Aorta (tissue), 5 donors: ENCODE measurements around the gene RBM23. TPM values are rescaled to one million over a fixed set of nuclear protein-coding genes. Genes with fewer than 3 reads are reported as not detected.

Experiments used
- ATAC-seq: fragments of 200-7000 bp; cut with Tn5 transposase; one replicate; pipeline ENCODE4 v1.9.1; 2022; ENCODE audit warnings: moderate library complexity; ENCODE audit not compliant: low FRiP score
- DNase-seq, 2 donors: peaks; one replicate each; pipeline ENCODE4 v3.0.0-alpha.2; 2020
- H3K27ac ChIP-seq, 2 donors: one replicate each; pipeline ENCODE4 v1.5.1; 2013; ENCODE audit warnings: low read length in 2 of 2, mild to moderate bottlenecking in 2 of 2, moderate library complexity in 2 of 2, control low read depth in 1 of 2, inconsistent platforms in 1 of 2, low read depth in 1 of 2
- H3K27me3 ChIP-seq, 2 donors: one replicate each; pipeline ENCODE4 v1.6.1; 2013; ENCODE audit warnings: control low read depth in 1 of 2, low read length in 1 of 2, mild to moderate bottlenecking in 1 of 2, moderate library complexity in 1 of 2; ENCODE audit not compliant: insufficient read depth in 2 of 2, control insufficient read depth in 1 of 2
- H3K36me3 ChIP-seq, 2 donors: one replicate each; pipeline ENCODE4 v1.6.1; 2013; ENCODE audit warnings: control low read depth in 1 of 2, low read length in 1 of 2, mild to moderate bottlenecking in 1 of 2; ENCODE audit not compliant: insufficient read depth in 2 of 2, control insufficient read depth in 1 of 2
- H3K4me1 ChIP-seq, 2 donors: one replicate each; pipeline ENCODE4 v1.6.1; 2013; ENCODE audit warnings: low read length in 2 of 2, control low read depth in 1 of 2, mild to moderate bottlenecking in 1 of 2, moderate library complexity in 1 of 2; ENCODE audit not compliant: insufficient read depth in 2 of 2, control insufficient read depth in 1 of 2
- H3K4me3 ChIP-seq, 2 donors: one replicate each; pipeline ENCODE4 v1.5.1; 2013; ENCODE audit warnings: low read length in 2 of 2, control low read depth in 1 of 2, mild to moderate bottlenecking in 1 of 2
- H3K9me3 ChIP-seq: one replicate; pipeline ENCODE4 v1.6.1; 2013; ENCODE audit warnings: mild to moderate bottlenecking, low read length; ENCODE audit not compliant: control insufficient read depth
- WGBS, 2 donors: extraction: QIAGEN DNeasy Blood & Tissue Kit; methylation state at CpG; one replicate each; pipeline ENCODE4 v1.1.7; 2013; 5-methylcytosine and 5-hydroxymethylcytosine counted together
- intact Hi-C, 2 donors: fragments of 100-400 bp; cut with DNase I; formaldehyde crosslinking; loops; one replicate each; pipeline versions ENCODE4 v1.14.2 to v1.15.0; 2022
- polyA plus RNA-seq, 2 donors: library from polyadenylated mRNA; stranded (reverse); fragments of 200-250 nt; gene quantifications; one replicate each; pipeline ENCODE4 v1.2.3, GENCODE V29; 2013
- total RNA-seq, 2 donors: library from RNA; stranded (reverse); fragmentation: NEBNext Ultra II Directional; extraction: Animal tissue kit (Norgen Biotek cat#: 25700); gene quantifications; one replicate each; pipeline ENCODE4 v1.2.1, GENCODE V29; 2021
- donor health status: healthy with polysubstance abuse.
- donor health status: Bipolar disorder and iron deficiency.
- donor health status: DM: no; HTN: no; CAD: no.
- donor health status: DM: no; HTN: no; CAD: no.
- donor health status: DM: yes; HTN: yes; CAD: no.

RBM23 gene
- total and polyA plus RNA-seq, 4 donors, result 19.9 to 72.6 (median 59.9) TPM

GRCh38 chr14:22945642-22946041 lies 26.7 kb upstream of the RBM23 start:
- H3K27ac ChIP-seq, result no peak overlapping the region
- H3K36me3 ChIP-seq, result no peaks in the 10 kb centered on the region
- H3K9me3 ChIP-seq, result no peaks in the 10 kb centered on the region
- no peak for ATAC-seq
- no peaks in the 10 kb centered on the region for H3K27me3 ChIP-seq
- 88 to 93% methylated on average over 3 of the region's 3 CpGs for WGBS, 2 donors
- no peak for DNase-seq
- no peak overlapping the region for H3K4me3 ChIP-seq
- intact Hi-C loops, result no loop called here
- H3K4me1 ChIP-seq, result no peaks in the 10 kb centered on the region

DNA sequence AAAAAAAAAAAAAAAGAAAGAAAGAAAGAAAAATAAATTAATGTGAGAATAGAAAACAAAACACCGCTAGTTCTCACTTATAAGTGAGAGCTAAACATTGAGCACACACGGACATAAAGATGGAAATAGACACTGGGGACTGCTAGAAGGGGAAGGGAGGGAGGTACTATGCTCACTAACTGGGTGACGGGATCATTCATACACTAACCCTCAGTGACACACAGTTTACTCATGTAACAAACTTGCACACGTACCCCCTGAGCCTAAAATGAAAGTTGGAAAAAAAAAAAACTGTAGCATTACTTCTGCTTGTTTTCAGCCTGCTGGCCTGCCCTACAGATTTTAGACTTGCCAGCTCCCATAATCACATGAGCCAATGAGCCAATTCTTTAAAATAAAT lies 20.7 kb upstream of the RBM23 start:
- no peaks in the 10 kb centered on the region for H3K36me3 ChIP-seq
- H3K4me3 ChIP-seq, result no peak overlapping the region
- H3K4me1 ChIP-seq, result no peaks in the 10 kb centered on the region
- ATAC-seq (no peak), DNase-seq (no peak)
- WGBS, 2 donors, result 87% methylated on average over 4 of the region's 4 CpGs
- H3K27me3 ChIP-seq, result no peaks in the 10 kb centered on the region
- no peaks in the 10 kb centered on the region for H3K9me3 ChIP-seq
- intact Hi-C loops, result no loop called here
- no peak overlapping the region for H3K27ac ChIP-seq

DNA sequence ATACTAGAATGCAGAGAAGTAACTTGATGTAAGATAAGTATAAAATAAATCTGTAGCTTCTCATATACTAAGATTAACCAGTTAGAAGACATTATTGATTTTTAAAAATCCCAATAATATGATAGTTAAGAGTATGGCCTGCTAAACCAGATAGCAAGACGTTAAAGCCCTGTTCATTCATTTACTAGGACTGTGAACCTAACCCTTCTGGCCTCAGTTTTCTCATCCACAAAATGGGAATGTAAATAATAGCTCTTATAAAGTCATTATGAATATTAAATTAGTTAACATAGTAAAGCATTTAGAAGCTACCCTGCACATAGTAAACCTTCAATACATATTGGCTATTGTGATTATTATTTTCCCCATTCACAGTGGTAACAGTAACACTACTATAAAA lies 16.2 kb upstream of the RBM23 start:
- no peak for ATAC-seq
- Histone ChIP-seq H3K36me3 (no peaks in the 10 kb centered on the region), H3K27me3 (no peaks in the 10 kb centered on the region), H3K4me1 (no peaks in the 10 kb centered on the region), H3K4me3 (no peak overlapping the region), H3K9me3 (no peaks in the 10 kb centered on the region), H3K27ac (no peak overlapping the region)
- 86 to 91% methylated on average over 1 of the region's 1 CpG for WGBS, 2 donors
- intact Hi-C loops, result no loop called here
- no peak for DNase-seq

- ATAC-seq (no peak), DNase-seq (no peak)
- intact Hi-C loops, result no loop called here
- Histone ChIP-seq H3K36me3 (no peaks in the 10 kb centered on the region), H3K4me1 (no peaks in the 10 kb centered on the region), H3K4me3 (no peak overlapping the region), H3K27ac (no peak overlapping the region), H3K9me3 (no peaks in the 10 kb centered on the region), H3K27me3 (no peaks in the 10 kb centered on the region)
- WGBS, 2 donors, result 90% methylated on average over 2 to 3 of the region's 3 CpGs
Observed at GRCh38 chr14:22932146-22932545, 13.2 kb upstream of the RBM23 start.

DNA sequence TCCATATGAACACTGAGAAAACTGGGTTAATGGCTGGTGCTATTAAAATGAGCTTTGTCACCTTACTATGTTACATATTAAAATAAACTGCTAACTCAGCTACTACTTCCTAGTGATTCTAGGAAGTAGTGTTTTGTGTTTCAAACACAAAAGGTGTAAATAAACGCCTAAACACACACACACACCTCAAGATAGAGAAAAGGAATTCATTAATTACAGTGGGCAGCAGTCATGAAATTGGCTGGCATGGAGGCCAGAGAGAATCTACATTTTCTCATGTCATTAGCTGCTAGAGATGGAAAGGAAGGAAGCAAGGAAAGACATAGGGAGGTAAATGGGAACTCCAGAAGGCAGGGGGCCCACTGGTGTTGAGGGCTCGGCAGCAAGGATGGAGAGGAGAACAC lies 11.0 kb upstream of the RBM23 start:
- Histone ChIP-seq H3K27ac (peak overlapping the region; percentile 39 to 78), H3K27me3 (no peaks in the 10 kb centered on the region), H3K4me3 (peak overlapping the region; percentile 37 to 59), H3K9me3 (no peaks in the 10 kb centered on the region), H3K4me1 (no peaks in the 10 kb centered on the region), H3K36me3 (no peaks in the 10 kb centered on the region)
- intact Hi-C loops, result loop anchor here (2.0 kb wide), 2 partner anchors 25 to 53 kb away; partner anchors contain the start of gene AJUBA (in 1 of the 2)
- ATAC-seq (peak; percentile 0), DNase-seq (no peak)
- 1 to 3% methylated on average over 2 of the region's 2 CpGs for WGBS, 2 donors

DNA sequence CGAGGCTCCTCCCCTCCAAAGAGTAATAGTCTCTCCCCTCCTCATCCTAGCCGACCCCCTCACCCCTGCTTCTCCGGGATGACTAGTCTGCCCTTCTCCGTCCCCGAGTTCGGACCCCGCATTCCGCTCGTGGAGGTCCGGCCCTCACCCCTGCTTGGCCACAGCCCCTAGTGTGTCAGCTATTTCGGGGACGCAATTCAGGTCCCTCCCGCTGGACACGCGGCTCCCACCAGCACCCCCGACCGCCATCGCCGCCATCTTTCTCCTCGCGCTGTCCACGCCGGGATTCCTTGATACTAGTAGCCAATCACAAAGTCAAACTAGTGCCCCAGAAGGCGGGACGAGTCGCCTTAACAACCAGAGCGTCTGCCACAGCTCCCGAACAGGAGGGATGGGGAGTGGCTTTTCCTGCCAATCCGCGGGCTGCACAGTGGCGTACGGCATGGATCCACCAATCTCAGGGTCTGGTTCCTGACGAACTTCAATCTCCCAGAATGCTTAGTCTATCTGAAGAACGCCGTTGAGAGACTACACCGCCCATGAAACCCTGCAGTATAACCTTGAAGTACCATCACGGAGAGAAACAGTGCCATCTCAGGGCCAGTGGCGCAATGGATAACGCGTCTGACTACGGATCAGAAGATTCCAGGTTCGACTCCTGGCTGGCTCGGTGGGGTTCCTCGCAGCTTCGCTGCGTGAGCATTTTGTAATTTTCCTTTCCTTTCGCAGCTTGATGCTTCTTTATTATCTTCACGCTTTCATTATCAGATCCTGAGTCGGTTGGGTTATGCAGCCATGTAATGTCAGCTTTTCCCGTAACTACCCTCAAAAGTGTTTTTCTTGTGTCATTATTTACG lies 10.4 kb upstream of the RBM23 start, which contains the start of gene PRMT5:
PRMT5 (minus strand) TSS at position 273 of the 857 bp plus-strand sequence; CDS start at position 258, 15 bp downstream.
- Histone ChIP-seq H3K27ac (peak within 1 kb of the TSS; percentile 39 to 78), H3K27me3 (no peaks in the 10 kb centered on the region), H3K4me3 (peak within 1 kb of the TSS; percentile 49 to 59), H3K4me1 (no peaks in the 10 kb centered on the region), H3K36me3 (no peaks in the 10 kb centered on the region), H3K9me3 (no peaks in the 10 kb centered on the region)
- intact Hi-C loops, result no loop called here
- WGBS, 2 donors, result 0% methylated on average over 51 of the region's 51 CpGs
- DNase-seq, result peak; percentile 99 to 100
- peak; percentile 99 for ATAC-seq

GRCh38 chr14:22928237-22929103 lies 9.5 kb upstream of the RBM23 start:
- intact Hi-C loops, result no loop called here

GRCh38 chr14:22926316-22926715 lies 7.4 kb upstream of the RBM23 start:
- Histone ChIP-seq H3K4me3 (no peak overlapping the region), H3K4me1 (no peaks in the 10 kb centered on the region), H3K27ac (no peak overlapping the region), H3K9me3 (no peaks in the 10 kb centered on the region), H3K27me3 (no peaks in the 10 kb centered on the region), H3K36me3 (peaks cover 0 to 9% of the 10 kb centered on the region in 2 donors)
- DNase-seq (no peak), ATAC-seq (no peak)
- WGBS, 2 donors, result 69 to 85% methylated on average over 4 of the region's 4 CpGs
- intact Hi-C loops, result no loop called here

More at GRCh38 chr14:22928237-22929103, 9.5 kb upstream of the RBM23 start:
- ATAC-seq (no peak), DNase-seq (no peak)
- WGBS, 2 donors, result 17% methylated on average over 12 of the region's 12 CpGs
- no peaks in the 10 kb centered on the region for H3K4me1 ChIP-seq
- H3K4me3 ChIP-seq, result peak overlapping the region; percentile 44 to 49
- no peaks in the 10 kb centered on the region for H3K27me3 ChIP-seq
- no peak overlapping the region for H3K27ac ChIP-seq
- no peaks in the 10 kb centered on the region for H3K9me3 ChIP-seq
- peaks cover 0 to 2% of the 10 kb centered on the region in 2 donors for H3K36me3 ChIP-seq
